ENCODE results near the gene SMARCE1.
"Not testable (repeated sequence)": the region's sequence is repeated elsewhere in the genome, so short reads cannot be mapped to it uniquely, and the experiment has no call there.

SMARCE1 gene

GRCh38 chr17:40608061-40608581, 39.5 kb downstream of the SMARCE1 start:
- DNase-seq: no peak

DNA sequence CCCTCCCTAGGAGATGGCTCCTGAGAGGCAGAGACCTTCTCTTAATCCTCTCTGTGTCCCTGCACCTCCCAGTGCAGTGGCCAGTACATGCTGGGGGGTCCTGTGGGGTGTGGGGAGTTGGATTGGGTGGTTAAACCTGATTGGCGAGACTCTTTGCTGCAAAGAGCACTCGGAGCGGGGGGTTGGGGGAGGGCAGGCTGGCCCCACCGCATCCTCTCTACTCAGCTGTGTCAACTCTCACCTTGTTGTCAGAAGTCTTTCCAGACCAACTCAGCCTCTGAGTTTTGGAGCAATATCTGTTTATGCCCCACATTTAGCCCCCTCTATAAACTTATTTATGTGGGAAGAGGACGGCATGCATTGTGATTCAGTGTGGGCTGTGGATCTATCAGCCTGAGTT, 40.0 kb downstream of the SMARCE1 start:
- peak; percentile 41 for DNase-seq

GRCh38 chr17:40606548-40607353, 40.9 kb downstream of the SMARCE1 start:
- DNase-seq: no peak

DNA sequence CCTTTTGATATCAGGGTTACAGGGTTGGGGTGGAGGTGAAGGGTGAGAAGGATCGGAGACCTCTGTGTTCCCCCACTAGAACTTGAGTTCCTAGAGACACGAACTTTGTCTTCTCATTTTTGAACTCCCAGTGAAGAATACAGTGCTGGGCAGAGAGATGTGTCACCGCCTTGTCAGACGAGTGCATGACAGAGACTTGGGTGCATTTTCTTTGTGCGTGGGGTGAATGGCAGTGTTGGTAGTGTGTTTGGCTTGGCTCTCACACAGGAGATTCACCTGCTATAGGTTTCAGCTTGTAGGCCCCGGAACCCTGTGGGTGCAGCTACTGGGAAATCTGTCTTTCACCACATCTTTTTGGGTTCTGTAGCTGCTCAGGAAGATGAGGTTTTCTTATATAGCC, 42.3 kb downstream of the SMARCE1 start:
- peak; percentile 80 for DNase-seq

- DNase-seq: no peak
Measured at GRCh38 chr17:40604327-40605080, 43.1 kb downstream of the SMARCE1 start.

DNA sequence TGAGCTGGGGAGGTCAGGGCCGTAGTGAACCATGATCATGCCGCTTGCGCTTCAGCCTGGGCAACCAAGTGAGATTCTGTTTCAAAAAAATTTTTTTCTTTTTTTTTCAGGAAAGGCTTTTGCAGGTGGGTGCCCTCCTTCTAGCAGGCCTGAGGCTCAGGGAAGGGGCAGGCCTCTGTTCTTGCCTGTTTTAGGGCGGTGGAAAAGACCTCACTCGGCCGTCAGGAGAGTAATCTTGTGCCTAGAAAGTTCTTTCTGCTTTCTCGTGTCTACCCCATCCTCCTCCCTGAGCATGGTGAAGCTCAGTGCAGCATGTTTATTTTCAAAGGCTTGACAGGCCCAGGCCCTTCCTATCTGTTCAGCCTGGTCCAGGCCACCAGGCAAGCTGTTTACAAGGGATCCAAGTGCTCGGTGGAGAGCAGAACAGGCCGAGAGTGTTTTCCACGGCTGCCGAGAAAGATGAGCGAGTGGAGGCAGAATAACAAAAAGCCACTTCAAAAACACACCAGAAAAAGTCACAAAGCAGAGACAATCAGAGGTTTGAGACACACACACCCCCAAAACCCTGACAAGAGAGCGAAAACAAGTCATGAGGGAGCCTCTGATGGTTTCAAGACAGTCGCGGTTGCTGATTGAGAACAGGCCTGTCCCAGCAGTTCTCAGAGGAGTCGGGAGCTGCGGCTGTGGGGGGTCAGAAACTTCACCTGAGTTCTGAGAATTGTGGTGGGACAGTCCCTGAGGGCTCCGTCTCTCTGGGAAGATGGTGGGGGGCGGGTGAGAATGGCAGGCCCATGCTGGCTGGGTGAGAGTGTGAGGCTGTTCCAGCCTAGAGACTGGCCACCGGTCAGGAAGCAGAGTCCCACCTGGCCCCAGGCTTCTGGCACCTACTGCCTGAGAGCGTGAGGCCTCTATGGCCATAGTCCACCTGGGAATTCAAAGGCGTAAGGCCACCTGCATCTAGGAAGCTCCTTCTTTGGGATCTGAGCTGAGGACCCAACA, 44.9 kb downstream of the SMARCE1 start:
- DNase-seq: peak; percentile 81

DNA sequence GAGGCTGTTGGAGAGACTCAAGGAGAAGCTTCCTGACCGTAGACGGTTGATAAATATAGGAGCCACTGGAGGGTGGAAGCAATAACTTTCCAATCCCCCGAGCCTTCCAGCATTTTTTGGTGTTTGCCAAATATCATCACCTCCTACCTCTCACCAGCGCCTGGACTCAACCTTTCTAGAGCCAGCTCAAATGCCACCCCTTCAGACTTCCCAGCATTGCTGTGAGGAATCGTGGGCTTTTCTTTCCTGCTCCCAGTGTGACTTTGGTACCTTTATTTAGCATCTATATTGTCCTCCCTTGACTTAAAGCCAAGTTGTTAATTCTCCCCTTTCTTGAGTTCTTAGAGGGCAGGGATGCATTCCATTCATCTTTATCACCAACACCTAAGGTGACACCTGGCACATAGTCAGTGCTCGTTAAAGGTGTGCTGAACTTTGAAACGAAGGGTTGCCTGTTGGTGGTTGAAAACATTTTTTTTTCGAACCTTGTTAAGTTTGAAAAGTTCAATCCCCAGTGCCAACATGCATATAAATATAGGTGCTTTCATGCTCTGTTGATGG, 47.1 kb downstream of the SMARCE1 start:
- no peak for DNase-seq

- no peak for DNase-seq
Measured at GRCh38 chr17:40599468-40599763, 48.2 kb downstream of the SMARCE1 start.

GRCh38 chr17:40598619-40599467, 48.8 kb downstream of the SMARCE1 start:
- peak; percentile 90 for DNase-seq

DNA sequence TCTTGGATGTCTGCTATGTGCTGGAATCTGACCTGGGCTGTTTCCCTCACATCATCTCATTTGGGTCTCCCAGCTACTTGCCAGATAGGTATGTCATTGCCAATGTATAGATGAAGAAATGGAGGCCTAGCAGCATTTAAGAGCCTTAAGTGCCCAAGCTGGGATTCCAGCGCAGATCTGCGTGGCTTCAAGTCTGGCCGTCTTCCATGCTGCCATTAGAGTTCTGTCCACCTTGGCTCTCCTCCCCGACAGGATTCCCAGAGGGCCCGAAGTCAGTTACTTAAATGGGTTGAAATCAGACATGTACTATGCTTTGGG, 49.4 kb downstream of the SMARCE1 start:
- no peak for DNase-seq

- no peak for DNase-seq
Measured at GRCh38 chr17:40597556-40598300, 49.9 kb downstream of the SMARCE1 start.

GRCh38 chr17:40597156-40597555, 50.5 kb downstream of the SMARCE1 start:
- DNase-seq: no peak

GRCh38 chr17:40596261-40596919, 51.2 kb downstream of the SMARCE1 start:
- no peak for DNase-seq

DNA sequence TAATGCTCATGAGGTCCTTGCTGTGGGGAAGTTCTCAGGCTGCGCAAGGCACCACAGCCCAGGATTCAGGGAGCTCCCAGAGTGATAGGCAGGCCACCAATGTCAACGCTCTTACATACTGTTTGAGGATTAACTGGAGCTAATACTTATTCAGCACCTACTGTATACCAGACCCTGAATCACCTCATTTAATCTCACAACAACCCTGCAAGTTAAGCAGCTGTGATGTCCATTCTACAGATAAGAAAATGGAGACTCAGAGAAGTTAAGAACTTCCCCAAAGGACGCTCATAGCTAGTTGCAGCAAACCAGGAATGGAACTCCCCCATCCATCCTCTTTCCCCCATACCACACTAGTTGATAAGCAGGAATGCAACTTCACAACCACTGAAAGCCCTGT, 56.9 kb downstream of the SMARCE1 start:
- no peak for DNase-seq

GRCh38 chr17:40588552-40588951, 59.1 kb downstream of the SMARCE1 start:
- no peak for DNase-seq

DNA sequence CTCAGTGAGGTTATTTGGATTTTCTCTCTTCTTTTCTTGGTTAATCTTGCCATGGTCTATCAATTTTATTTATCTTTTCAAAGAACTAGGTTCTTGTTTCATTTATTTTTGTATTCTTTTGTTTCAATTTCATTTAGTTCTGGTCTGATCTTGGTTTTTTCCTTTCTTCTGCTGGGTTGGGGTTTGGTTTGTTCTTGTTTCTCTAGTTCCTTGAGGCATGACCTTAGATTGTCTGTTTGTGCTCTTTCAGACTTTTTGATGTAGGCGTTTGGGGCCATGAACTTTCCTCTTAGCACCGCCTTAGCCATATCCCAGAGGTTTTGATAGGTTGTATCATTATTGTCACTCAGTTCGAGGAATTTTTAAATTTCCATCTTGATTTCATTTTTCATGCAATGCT, 61.4 kb downstream of the SMARCE1 start:
- not testable (repeated sequence) for DNase-seq

DNA sequence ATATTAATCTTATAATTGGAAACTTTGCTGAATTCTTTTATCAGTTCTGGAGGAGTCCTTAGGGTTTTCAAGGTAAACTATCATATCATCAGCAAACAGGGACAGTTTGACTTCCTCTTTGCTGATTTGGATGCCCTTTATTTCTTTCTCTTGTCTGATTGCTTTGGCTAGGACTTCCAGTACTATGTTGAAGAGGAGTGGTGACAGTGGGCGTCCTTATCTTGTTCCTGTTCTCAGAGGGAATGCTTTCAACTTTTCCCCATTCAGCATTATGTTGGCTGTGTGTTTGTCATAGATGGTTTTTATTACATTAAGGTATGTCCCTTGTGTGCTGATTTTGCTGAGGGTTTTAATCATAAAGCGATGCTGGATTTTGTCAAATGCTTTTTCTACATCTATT, 62.7 kb downstream of the SMARCE1 start:
- not testable (repeated sequence) for DNase-seq

- peak; percentile 47 for DNase-seq
Measured at GRCh38 chr17:40582328-40582901, 65.2 kb downstream of the SMARCE1 start.

DNA sequence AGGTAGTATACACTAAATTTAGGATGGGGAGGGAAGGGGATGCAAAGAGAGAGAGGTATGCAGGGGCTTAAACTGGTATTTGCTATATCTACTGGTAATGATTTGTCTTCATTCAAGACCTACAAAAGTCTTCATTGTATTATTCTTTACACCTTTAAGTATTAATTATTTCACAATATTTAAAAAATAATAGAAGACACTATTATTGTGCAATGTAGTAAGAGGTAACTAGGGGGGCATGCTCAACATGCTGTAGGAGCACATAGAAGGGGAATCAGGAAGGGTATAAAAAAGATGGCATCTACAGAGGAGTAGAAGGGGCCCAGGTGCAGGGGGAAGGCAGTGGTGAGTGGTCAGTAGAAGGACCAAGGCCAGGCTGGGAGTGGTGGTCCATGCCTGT, 67.5 kb downstream of the SMARCE1 start:
- no peak for DNase-seq

DNA sequence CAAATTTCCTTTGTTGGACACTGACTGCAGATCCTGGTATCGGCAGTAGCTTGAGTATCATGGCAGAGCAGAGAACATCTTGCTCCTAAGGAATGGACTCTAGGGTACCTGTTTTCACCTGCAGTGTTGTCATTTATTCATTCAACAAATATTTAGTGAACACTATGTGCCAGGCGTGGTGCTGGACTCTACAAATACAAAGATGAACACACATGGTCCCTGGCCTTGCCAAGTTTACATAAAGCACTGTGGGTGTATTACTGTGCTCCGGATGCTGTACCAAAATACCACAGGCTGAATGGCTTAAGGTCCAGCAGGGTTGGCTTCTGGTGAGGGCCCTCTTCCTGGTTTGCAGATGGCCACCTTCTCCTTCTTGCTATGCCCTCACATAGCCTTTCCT, 68.1 kb downstream of the SMARCE1 start:
- DNase-seq: no peak

Data from activated naive CD4-positive, alpha-beta T cell treated with Interleukin-2 at 50 U/mL for 16 hours (primary cell).